Colonic mucosa (tissue), 4 donors: Measurements from ENCODE around the gene IGF1. TPM values are rescaled to one million over a fixed set of nuclear protein-coding genes. Genes with fewer than 3 reads are reported as not detected.

ENCODE experiments used
- DNase-seq: peaks from one replicate; pipeline ENCODE4 v3.0.0-alpha.2; 2020
- H3K27ac ChIP-seq: fragments of 200-600 bp; one replicate; pipeline ENCODE4 v1.8.0; 2021
- H3K27me3 ChIP-seq: fragments of 200-600 bp; one replicate; pipeline ENCODE4 v1.8.0; 2021
- H3K36me3 ChIP-seq: fragments of 200-600 bp; one replicate; pipeline ENCODE4 v1.8.0; 2021
- H3K4me1 ChIP-seq: fragments of 200-600 bp; one replicate; pipeline ENCODE4 v1.8.0; 2021; ENCODE audit warnings: mild to moderate bottlenecking
- H3K4me3 ChIP-seq: fragments of 200-600 bp; one replicate; pipeline ENCODE4 v1.8.0; 2021
- H3K9ac ChIP-seq, 2 donors: one replicate each; pipeline ENCODE4 v1.7.0; 2013; ENCODE audit warnings: control low read depth in 2 of 2, low read depth in 2 of 2, low read length in 2 of 2
- H3K9me3 ChIP-seq: fragments of 200-600 bp; one replicate; pipeline ENCODE4 v1.8.0; 2021
- CTCF ChIP-seq: fragments of 200-600 bp; IDR thresholded peaks from one replicate; pipeline ENCODE4 v1.8.0; 2022; ENCODE audit warnings: antibody characterized with exemption, mild to moderate bottlenecking
- intact Hi-C: fragments of 100-400 bp; cut with DNase I; formaldehyde crosslinking; loops from one replicate; pipeline ENCODE4 v1.14.1; 2022
- total RNA-seq, 2 donors: library from RNA; stranded (reverse); fragmentation: NEBNext Ultra II Directional in 1 of 2; extraction: Animal tissue kit (Norgen Biotek cat#: 25700) in 1 of 2; gene quantifications; one replicate each; pipeline ENCODE4 v1.2.1, GENCODE V29; 2021
- donor health status: healthy.
- donor health status: DM: no; HTN: no; CAD: no.
- donor health status: DM: no; HTN: no; CAD: no.

The IGF1 gene
- total RNA-seq, 2 donors from 2014 or later, result 1.6 to 3.2 TPM

- DNase-seq, result no peak
- TF ChIP-seq CTCF, result no peak
- H3K27me3 ChIP-seq, result no peaks in the 10 kb centered on the region
- H3K9me3 ChIP-seq, result no peaks in the 10 kb centered on the region
- H3K4me3 ChIP-seq, result no peak overlapping the region
- intact Hi-C loops, result no loop called here
- no peak overlapping the region for H3K9ac ChIP-seq
- no peaks in the 10 kb centered on the region for H3K36me3 ChIP-seq
- no peak overlapping the region for H3K27ac ChIP-seq
- no peaks in the 10 kb centered on the region for H3K4me1 ChIP-seq
Observed at GRCh38 chr12:102408487-102409297, 71.7 kb downstream of the IGF1 start.

GRCh38 chr12:102407776-102408486, 72.4 kb downstream of the IGF1 start:
- no peaks in the 10 kb centered on the region for H3K4me1 ChIP-seq
- H3K36me3 ChIP-seq, result no peaks in the 10 kb centered on the region
- intact Hi-C loops, result no loop called here
- H3K4me3 ChIP-seq, result no peak overlapping the region
- no peaks in the 10 kb centered on the region for H3K9me3 ChIP-seq
- H3K27ac ChIP-seq, result no peak overlapping the region
- no peak for TF ChIP-seq CTCF
- no peaks in the 10 kb centered on the region for H3K27me3 ChIP-seq
- DNase-seq, result no peak
- H3K9ac ChIP-seq, result no peak overlapping the region

- peak; percentile 28 for DNase-seq
- Histone ChIP-seq H3K4me3 (no peak overlapping the region), H3K27me3 (no peaks in the 10 kb centered on the region), H3K9ac (no peak overlapping the region), H3K4me1 (no peaks in the 10 kb centered on the region), H3K27ac (no peak overlapping the region), H3K9me3 (no peaks in the 10 kb centered on the region), H3K36me3 (no peaks in the 10 kb centered on the region)
- TF ChIP-seq CTCF, result no peak
- intact Hi-C loops, result no loop called here
Observed at GRCh38 chr12:102406033-102406584, 74.3 kb downstream of the IGF1 start.

- intact Hi-C loops, result no loop called here
- no peak for TF ChIP-seq CTCF
- Histone ChIP-seq H3K36me3 (no peaks in the 10 kb centered on the region), H3K9me3 (no peaks in the 10 kb centered on the region), H3K9ac (no peak overlapping the region), H3K27me3 (no peaks in the 10 kb centered on the region), H3K4me3 (no peak overlapping the region), H3K4me1 (no peaks in the 10 kb centered on the region), H3K27ac (no peak overlapping the region)
- no peak for DNase-seq
Observed at GRCh38 chr12:102401087-102401486, 79.3 kb downstream of the IGF1 start.

- Histone ChIP-seq H3K36me3 (no peaks in the 10 kb centered on the region), H3K27me3 (no peaks in the 10 kb centered on the region), H3K27ac (no peak overlapping the region), H3K4me1 (no peaks in the 10 kb centered on the region), H3K4me3 (no peak overlapping the region), H3K9ac (no peak overlapping the region), H3K9me3 (no peaks in the 10 kb centered on the region)
- no peak for TF ChIP-seq CTCF
- DNase-seq, result no peak
- intact Hi-C loops, result no loop called here
Observed at GRCh38 chr12:102399653-102400052, 80.7 kb downstream of the IGF1 start.
